T-helper 2 cell treated with Interferon-gamma antibody and Interleukin-4, amounts not matched to agents 5 μg/mL and 100 μg/mL, for 36 hours (primary cell): Measurements from ENCODE around the gene TECTB.

Experiments
- DNase-seq: peaks from one replicate; pipeline ENCODE4 v3.0.0; 2021; ENCODE audit warnings: low spot score
- H3K27ac Mint-ChIP-seq: one replicate; pipeline ENCODE4 v1.8.0; 2021; ENCODE audit warnings: mild to moderate bottlenecking, mixed read lengths
- H3K27me3 Mint-ChIP-seq: one replicate; pipeline ENCODE4 v1.8.0; 2021; ENCODE audit warnings: low read depth, mixed read lengths
- H3K36me3 Mint-ChIP-seq: one replicate; pipeline ENCODE4 v1.8.0; 2021; ENCODE audit warnings: low read depth, mixed read lengths
- H3K4me1 Mint-ChIP-seq: one replicate; pipeline ENCODE4 v1.8.0; 2021; ENCODE audit warnings: low read depth, mixed read lengths
- H3K4me3 Mint-ChIP-seq: one replicate; pipeline ENCODE4 v1.8.0; 2022; ENCODE audit warnings: mild to moderate bottlenecking, moderate library complexity, mixed read lengths
- H3K9me3 Mint-ChIP-seq: one replicate; pipeline ENCODE4 v1.8.0; 2021; ENCODE audit warnings: mixed read lengths

The TECTB gene

GRCh38 chr10:112353046-112353445, 69.8 kb downstream of the TECTB start:
- H3K4me3 Mint-ChIP-seq, result no peak overlapping the region
- H3K4me1 Mint-ChIP-seq, result no peaks in the 10 kb centered on the region
- no peaks in the 10 kb centered on the region for H3K27me3 Mint-ChIP-seq
- no peak for DNase-seq
- H3K9me3 Mint-ChIP-seq, result no peaks in the 10 kb centered on the region
- no peaks in the 10 kb centered on the region for H3K36me3 Mint-ChIP-seq
- H3K27ac Mint-ChIP-seq, result no peak overlapping the region
